GM18909 (cell line): Measurements from ENCODE around the gene SLC38A3.

Experiments
- ATAC-seq: cut with Tn5 transposase; IDR thresholded peaks from one replicate; pipeline ENCODE4 v1.9.1; 2021; ENCODE audit warnings: mild to moderate bottlenecking; ENCODE audit not compliant: unreplicated experiment, poor library complexity

Gene SLC38A3

DNA sequence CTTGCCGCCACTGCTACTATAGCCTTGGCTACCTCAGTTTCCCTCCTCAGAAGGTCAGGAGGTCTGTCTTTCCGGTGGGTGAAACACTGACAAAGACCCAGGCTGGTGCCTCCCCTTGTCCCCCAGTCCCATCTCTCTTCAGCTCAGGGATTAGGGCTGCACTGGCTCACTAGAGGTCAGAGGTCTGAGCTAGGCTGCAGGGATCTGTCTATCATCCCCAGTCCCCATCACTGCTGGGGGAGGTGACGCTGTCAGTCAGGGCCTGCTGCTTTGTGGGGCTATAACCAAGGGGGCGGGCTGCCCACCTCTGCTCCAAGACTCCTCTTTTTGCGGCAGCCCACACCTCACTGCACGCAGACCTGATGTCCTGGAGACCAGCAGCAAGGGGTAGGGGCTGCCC, 36.3 kb upstream of the SLC38A3 start:
- no peak for ATAC-seq

DNA sequence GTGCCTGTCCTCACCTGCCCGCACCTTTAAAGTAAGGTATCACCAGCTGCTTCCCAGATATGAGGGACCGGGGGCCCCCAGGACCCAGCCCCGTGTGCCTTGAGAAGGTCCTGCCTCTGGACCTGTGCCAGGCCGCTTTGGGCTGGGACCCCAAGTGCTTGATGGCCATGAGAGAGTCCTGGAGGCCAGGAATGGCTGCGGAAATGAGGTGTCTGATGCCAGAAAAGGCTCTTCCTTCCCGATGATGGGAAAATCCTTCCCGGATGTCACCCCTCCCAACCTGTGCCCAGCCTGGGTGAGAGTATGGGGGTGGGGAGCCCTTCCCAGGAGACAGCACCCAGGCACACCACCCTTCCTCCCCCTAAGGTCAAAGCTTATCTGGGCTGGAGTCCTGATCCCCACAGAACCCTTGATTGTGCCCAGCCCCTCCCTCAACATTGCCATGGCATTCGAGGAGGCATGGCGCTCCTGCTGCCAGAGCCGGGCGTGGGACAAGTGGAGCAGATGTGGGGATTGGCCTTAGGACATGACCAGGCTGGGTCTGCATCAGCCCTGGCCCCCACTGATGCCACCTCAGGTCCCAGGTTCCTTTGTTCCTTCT, 35.7 kb upstream of the SLC38A3 start:
- no peak for ATAC-seq

DNA sequence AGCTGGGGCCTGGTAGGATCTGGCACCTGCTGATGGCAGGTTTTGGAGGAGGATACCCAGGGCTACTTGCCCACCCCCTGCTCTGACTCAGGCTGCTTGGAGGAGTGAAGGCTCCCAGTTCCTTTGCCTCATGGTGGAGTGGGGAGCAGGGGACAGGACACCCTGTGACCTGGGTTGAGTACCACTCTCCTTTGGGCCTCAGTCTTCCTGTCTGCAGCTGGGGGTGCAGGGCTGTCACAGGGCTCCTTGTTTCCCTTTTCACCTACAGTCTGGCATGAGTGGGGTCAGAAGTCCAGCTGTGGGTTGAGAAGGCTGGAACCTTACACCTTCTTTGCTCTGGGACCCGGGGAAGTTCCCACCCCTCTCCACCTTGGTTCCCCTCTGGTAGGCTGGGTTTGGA, 35.2 kb upstream of the SLC38A3 start:
- no peak for ATAC-seq

DNA sequence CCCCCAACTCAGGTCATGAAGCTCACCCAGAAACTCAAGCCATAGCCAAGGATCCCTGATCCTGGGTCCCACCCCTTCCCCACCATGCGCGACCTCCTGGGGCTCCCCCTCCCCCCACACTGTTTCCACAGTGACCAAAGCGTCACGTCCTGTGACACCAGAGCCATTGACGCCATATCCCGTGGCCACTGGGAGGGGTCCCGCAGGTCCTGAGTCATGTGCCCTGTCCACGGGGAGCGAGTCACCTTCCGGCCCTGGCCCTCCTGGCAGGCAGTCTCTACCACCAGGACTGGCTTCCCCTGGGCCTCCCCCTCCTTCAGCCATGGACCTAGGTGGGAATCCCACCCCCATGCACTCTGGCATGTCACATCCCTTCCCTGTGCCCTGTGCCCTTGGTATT, 34.4 kb upstream of the SLC38A3 start:
- no peak for ATAC-seq

DNA sequence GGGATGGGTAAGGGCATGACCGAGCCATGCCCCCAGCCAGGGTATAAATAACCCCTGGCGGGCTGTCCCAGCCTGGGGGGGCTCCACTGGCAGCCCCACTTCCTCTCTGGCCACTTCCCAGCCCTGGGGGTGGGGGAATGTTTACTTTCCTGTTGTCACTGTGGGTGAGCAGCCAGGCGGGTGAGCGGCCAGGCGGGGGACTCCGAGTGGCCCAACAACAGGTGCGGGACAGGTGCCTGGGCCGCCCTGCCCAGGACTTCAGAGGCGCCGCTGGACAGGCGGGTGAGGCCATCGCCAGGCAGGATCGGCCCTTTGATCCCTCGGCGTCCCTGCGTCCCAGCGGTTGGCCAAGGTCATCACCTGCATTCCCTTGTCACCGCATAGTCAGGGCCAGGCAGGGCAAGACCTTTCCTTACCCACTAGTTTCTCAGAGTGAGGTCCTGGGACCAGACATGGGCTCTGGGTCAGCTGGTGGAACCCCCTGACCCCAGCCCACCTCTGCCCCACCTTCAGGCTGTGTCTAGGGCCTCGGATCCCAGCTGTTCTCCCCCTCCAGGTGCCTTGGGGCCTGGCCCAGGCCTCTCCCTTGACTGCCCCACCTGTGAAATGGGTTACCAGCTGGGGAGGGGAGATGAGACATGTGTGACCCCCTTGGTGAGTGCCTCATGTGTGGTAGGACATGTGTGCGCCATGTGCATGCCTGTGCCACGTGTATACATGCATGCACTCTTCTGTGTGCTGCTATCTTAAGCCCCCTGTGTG, 33.4 kb upstream of the SLC38A3 start:
- no peak for ATAC-seq

DNA sequence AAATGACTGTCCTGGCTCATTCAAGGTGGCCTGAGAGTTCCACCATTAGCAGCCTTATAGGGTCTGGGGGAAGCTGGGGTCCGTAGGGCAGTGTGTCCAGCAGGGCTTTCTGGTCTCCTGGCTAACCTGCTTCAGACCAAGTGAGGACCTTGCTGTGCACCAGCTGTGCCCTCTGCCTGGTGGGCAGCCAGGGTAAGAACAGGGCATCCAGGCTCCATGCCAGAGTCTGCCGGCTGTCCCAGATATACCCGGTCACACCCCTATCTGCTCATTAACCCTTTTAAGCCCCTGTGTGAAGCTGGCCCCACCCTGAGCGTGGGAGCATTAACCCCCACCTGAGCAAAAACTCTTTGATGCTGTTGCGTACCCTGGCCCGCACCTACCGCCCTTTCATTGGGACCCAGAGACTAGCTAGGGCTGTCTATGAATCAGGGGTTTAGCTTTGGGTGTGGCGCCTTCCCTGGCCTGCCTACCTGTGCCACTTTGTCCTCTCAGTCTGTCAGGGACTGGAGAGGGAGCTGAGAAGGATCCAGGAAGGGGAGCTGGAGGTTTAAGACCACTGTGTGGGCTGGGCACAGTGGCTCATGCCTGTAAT, 32.3 kb upstream of the SLC38A3 start:
- no peak for ATAC-seq

DNA sequence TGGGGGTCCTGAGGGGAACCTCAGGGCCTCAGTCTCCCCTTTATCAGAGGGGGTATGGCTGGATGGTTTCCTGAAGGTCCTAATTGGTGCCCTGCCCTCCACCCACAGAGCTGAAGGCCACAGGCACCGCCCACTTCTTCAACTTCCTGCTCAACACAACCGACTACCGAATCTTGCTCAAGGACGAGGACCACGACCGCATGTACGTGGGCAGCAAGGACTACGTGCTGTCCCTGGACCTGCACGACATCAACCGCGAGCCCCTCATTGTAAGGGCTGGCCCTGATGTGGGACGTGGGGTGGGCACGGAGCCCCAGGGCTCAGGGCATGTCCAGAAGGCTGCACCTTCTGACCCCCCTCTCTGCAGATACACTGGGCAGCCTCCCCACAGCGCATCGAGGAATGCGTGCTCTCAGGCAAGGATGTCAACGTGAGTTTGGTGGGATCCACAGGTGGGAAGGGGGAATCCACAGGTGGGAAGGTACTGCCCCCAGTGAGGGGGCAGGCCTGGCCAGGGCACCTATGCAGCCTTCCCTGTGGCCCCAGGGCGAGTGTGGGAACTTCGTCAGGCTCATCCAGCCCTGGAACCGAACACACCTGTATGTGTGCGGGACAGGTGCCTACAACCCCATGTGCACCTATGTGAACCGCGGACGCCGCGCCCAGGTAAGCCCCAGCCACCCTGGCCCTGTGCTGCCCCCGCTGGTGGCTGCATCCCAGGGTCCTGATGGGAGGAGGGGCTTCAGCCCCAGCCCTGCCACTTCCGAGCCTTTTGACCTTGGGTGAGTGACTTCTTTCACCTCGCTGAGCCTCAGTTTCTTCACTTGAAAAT, 31.2 kb upstream of the SLC38A3 start:
- no peak for ATAC-seq

DNA sequence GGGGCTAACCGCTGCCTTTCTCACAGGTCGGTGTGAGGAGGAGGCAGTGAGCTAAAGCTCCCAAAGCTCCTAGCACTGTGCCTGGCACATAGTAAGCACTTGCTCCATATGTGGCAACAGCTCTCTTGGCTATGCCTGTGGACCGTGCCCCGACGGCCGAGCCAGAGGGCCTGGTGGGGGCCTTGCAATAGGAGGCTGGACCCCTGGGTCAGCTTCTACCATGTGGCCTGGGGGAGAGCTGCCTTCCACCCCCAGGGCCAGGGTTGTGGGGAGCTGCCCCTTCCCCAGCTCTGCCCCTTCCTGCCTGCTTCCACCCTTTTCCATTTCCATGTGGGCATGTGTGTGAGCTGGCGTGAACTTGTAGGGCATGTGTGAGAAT, 30.6 kb upstream of the SLC38A3 start:
- no peak for ATAC-seq

DNA sequence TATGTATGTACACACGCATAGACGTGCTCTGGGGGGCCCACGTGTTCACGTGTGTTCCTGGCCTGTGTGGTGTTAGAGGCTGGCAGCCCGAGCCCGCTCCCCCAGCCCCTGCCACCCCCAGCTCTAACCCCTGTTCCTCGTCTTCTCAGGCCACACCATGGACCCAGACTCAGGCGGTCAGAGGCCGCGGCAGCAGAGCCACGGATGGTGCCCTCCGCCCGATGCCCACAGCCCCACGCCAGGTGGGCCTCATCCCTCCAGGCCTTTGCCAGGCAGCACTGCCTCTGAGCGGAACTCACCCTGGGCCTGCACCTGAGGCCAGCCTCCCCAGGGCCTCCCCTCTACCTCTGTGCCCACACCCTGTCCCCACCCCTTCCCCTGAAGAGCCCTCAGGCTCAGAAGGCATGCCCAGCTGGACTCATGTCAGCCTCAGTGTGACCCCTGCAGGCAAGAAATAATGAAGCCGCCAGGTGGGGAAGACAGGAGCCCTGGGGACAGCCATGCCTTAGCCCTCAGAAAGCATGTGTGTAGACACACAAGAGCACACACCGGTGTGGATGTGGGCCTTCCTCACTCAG, 30.0 kb upstream of the SLC38A3 start:
- ATAC-seq, result no peak

DNA sequence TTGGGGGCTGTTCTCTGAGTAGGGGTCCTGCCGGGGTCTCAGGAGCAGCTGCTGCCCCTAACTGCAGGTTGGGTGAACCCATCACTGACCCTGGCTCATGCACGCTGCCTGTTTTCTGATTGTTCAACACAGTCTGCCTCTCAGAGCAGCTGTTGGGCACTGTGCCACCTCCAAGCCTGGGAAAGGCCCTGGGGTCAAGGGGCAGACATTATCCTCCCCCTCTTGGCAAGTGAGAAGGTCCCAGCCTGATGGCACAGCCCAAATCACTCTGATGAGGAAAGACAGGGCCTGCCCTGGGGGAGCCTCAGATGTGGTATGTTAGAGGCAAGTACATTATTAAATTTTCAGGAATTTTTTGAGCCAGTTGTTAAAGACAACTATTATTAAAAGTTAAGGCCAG, 27.7 kb upstream of the SLC38A3 start:
- no peak for ATAC-seq

DNA sequence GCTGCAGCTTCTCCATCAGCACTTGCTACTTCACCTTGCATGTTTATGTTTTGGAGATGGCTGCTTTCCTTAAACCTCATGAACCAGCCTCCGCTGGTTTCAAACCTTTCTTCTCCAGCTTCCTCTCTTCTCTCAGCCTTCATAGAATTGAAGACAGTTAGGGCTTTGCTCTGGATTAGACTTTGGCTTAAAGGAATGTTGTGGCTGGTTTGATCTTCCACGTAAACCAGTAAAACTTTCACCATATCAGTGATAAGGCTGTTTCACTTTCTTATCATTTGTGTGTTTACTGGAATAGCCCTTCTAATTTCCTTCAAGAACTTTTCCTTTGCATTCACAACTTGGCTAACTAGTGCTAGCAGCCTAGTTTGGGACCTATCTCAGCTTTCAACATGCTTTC, 25.4 kb upstream of the SLC38A3 start:
- ATAC-seq, result no peak

DNA sequence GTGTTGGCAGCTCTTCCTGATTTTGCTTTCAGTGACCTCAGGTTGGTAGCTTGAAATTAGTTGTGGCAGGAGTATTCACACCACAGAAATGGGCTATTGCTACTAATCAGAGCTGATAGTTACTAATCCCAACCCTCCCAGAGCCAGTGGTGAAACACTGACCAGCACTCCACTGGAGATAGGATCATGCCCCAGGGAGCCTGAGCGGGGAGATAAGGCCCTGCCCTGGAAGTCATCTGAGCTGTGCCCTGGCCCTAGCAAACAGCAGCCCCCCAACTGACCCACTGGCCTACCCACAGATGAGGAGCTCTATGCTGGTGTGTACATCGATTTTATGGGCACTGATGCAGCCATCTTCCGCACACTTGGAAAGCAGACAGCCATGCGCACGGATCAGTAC, 23.1 kb upstream of the SLC38A3 start:
- ATAC-seq, result no peak

DNA sequence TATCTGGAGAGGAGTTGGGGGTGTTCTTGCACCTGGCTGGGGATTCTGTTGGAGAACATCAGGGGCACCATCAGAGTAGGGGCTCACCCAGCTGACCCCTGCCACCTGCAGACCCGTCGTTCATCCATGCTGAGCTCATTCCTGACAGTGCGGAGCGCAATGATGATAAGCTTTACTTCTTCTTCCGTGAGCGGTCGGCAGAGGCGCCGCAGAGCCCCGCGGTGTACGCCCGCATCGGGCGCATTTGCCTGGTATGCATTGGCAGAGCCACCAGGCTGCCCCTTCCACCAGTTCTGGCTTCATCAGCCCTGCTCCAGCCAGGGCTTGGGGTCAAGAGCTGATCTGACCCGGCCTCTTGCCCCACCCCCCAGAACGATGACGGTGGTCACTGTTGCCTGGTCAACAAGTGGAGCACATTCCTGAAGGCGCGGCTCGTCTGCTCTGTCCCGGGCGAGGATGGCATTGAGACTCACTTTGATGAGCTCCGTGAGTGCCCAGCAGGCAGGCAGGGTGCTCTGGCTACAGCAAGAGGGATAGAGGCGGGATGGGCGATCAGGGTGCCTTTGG, 22.5 kb upstream of the SLC38A3 start:
- ATAC-seq, result no peak

DNA sequence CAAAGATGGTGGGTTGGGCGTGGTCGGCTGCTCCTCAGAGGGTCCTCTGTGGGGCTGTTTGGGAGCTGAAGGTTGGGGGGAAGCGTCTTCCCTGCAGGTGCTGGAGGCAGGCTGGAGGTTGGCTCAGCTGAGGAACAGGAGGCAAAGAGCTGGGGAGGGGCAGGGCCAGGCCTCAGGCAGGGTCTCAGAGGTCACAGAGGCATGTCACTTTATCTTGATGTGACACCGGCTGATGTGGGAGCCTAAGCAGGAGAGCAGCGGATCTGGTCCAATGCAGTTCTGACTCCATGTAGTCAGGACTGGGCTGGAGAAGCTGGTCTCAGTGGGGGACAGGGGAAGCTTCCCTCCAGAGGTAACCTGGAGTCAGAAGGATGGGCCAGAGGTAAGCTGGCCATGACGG, 21.3 kb upstream of the SLC38A3 start:
- ATAC-seq, result no peak

DNA sequence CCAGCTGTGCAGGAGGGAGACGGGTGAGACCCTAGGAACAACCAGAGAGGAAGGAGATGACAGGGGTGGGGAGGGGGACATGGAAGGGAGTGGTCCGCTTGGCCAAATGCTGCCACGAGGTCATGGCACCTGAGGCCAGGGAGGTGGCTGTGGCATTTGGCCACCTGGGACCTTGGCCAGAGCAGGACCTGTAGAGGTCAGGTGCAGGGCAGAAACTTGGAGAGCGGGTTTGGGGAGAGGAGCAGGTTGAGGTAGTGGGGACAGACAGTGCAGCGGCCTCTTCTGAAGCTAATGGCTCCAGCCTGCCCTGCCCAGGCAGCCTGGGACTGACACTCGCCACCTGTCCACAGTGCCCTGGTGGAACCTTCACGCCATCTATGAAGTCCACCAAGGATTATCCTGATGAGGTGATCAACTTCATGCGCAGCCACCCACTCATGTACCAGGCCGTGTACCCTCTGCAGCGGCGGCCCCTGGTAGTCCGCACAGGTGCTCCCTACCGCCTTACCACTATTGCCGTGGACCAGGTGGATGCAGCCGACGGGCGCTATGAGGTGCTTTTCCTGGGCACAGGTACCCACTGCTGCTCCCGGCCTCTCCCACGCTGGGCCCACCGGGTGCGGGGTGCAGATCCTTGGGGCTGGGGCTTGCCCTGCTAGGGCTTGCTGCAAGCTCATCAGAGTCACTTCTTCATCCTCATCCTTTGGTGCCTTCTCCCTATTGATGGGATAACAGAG, 20.7 kb upstream of the SLC38A3 start:
- ATAC-seq, result no peak

DNA sequence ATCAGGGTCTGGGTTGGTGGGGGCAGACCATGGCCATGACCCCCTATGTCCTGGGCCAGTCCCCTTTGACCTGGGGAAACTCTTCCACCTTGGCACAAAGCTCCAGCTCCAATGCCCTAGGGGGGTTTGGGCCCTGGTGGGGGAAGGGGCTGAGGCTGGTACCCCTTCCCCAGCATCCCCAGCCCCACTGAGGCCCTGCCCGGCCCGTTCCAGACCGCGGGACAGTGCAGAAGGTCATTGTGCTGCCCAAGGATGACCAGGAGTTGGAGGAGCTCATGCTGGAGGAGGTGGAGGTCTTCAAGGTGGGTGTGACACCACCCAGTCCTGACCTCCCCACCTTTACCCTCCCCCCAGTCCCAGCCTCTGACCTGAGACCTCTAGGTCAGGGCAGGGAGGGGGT, 19.8 kb upstream of the SLC38A3 start:
- no peak for ATAC-seq

DNA sequence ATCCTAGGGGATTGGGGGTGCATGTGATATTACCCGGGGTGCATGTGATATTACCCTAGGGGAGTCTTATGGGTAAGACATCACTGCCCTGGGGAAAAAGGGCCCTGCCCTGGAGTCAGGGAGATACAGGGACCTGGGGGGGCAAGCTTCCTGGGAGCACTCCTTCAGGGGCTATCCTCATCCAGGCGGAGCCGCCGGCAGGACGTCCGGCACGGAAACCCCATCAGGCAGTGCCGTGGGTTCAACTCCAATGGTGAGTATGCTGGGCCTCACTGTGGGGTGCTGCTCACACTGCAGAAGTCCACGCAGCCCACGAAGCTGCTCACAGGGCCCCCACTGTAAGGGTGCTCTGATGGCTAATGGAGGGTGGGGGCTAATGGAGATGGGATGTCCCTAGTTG, 19.0 kb upstream of the SLC38A3 start:
- no peak for ATAC-seq

DNA sequence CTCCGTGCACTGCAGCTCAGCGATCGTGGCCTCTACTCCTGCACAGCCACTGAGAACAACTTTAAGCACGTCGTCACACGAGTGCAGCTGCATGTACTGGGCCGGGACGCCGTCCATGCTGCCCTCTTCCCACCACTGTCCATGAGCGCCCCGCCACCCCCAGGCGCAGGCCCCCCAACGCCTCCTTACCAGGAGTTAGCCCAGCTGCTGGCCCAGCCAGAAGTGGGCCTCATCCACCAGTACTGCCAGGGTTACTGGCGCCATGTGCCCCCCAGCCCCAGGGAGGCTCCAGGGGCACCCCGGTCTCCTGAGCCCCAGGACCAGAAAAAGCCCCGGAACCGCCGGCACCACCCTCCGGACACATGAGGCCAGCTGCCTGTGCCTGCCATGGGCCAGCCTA, 17.3 kb upstream of the SLC38A3 start:
- ATAC-seq, result no peak

DNA sequence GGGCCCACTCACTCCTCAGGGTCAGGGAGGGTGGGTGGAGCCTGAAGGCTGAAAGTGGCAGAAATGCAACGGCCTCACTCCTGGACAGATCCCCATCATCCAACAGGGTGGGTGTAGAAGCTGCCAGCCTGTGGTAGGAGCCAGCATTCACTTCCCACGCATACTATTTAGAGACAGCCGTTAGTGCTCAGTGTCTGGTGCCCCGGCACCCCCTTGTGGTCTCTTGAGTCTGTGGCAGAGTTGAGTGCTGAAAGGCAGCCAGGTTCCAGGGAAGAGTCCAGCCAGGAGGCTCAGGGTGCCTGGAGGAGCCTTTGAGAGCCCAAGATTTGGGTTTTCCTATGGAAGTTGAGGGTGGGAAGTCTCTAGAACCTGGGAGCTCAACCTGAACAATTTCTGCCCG, 15.8 kb upstream of the SLC38A3 start:
- ATAC-seq, result no peak

DNA sequence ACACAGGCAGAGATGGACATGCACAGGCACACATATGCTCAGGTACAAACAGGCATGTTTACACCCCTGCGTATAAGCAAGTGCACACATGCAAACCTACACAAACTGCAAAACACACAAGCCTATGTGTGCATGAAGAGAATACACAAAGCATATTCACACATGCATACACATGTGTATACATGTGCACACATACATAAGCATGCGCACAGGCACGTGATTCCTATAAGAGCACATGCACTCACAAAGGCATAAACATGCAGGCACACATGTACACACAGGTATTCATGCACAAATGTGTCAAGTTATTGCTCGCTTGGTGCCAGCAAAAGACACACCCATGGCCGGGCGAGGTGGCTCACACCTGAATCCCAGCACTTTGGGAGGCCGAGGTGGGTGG, 15.1 kb upstream of the SLC38A3 start:
- ATAC-seq, result no peak
